HuH-7 (cell line): Measurements from ENCODE around the gene USP7.
A peak's percentile ranks its signal among the peaks of the same experiment; 100 is the strongest.

ENCODE experiments used
- DNase-seq: peaks from one replicate; pipeline ENCODE4 v3.0.0; 2011; ENCODE audit warnings: low spot score

Gene USP7

GRCh38 chr16:8951447-8952280 lies 12.0 kb downstream of the USP7 start:
- no peak for DNase-seq

- DNase-seq, result no peak
Measured at GRCh38 chr16:8950580-8951077, 13.1 kb downstream of the USP7 start.

- DNase-seq, result no peak
Measured at GRCh38 chr16:8949536-8950418, 13.9 kb downstream of the USP7 start.

- no peak for DNase-seq
Measured at GRCh38 chr16:8948831-8949230, 14.9 kb downstream of the USP7 start.

- no peak for DNase-seq
Measured at GRCh38 chr16:8948069-8948593, 15.6 kb downstream of the USP7 start.

- DNase-seq, result no peak
Measured at GRCh38 chr16:8946544-8946943, 17.2 kb downstream of the USP7 start.

GRCh38 chr16:8945626-8946296 lies 17.9 kb downstream of the USP7 start:
- DNase-seq, result no peak

- DNase-seq, result no peak
Measured at GRCh38 chr16:8943966-8944759, 19.5 kb downstream of the USP7 start.

GRCh38 chr16:8943001-8943763 lies 20.5 kb downstream of the USP7 start:
- no peak for DNase-seq

GRCh38 chr16:8941718-8942344 lies 21.9 kb downstream of the USP7 start:
- no peak for DNase-seq

- DNase-seq, result no peak
Measured at GRCh38 chr16:8937803-8938202, 25.9 kb downstream of the USP7 start.

- peak; percentile 58 for DNase-seq
Measured at GRCh38 chr16:8936421-8936820, 27.3 kb downstream of the USP7 start.

GRCh38 chr16:8935989-8936388 lies 27.7 kb downstream of the USP7 start:
- DNase-seq, result no peak

- DNase-seq, result no peak
Measured at GRCh38 chr16:8934601-8935000, 29.1 kb downstream of the USP7 start.

GRCh38 chr16:8931859-8932258 lies 31.8 kb downstream of the USP7 start:
- peak; percentile 38 for DNase-seq

- DNase-seq, result no peak
Measured at GRCh38 chr16:8929086-8929748, 34.5 kb downstream of the USP7 start.

- no peak for DNase-seq
Measured at GRCh38 chr16:8928467-8928957, 35.2 kb downstream of the USP7 start.

- no peak for DNase-seq
Measured at GRCh38 chr16:8926827-8927226, 36.9 kb downstream of the USP7 start.

GRCh38 chr16:8925455-8925854 lies 38.3 kb downstream of the USP7 start:
- DNase-seq, result no peak
